K562 (cell line): Measurements from ENCODE around the gene TP73. TPM values are rescaled to one million over a fixed set of nuclear protein-coding genes. Genes with fewer than 3 reads are reported as not detected.

Experiments used
- ATAC-seq: fragments of 200-7000 bp; cut with Tn5 transposase; 3 replicates; pipeline ENCODE4 v1.9.1; 2020; ENCODE audit warnings: moderate library complexity
- BruUV-seq: library from RNA; stranded (reverse); fragments of 400-500 nt; replicated peaks from 2 replicates; lab custom pipeline; 2021; lab: Mats Ljungman, UMichigan
- CTCF ChIA-PET: fragments of 300-600 bp; formaldehyde crosslinking; extraction: SDS; loops from one replicate; lab custom pipeline; 2021; ENCODE audit warnings: low intra/inter-chr PET ratio; lab: Yijun Ruan, JAX
- POLR2A ChIA-PET: fragments of 300-600, 350-650 bp; sonication (Branson Sonifier 250); formaldehyde crosslinking; extraction: SDS; loops from one replicate; lab custom pipeline; 2021; ENCODE audit warnings: antibody characterized with exemption, inconsistent platforms; lab: Yijun Ruan, JAX
- DNase-seq, 4 experiments: peaks; one replicate each; pipeline versions ENCODE4 v3.0.0 to v3.0.0-alpha.2; 2011 to 2018; ENCODE audit warnings: low spot score in 3 of 4, mixed read lengths in 3 of 4; ENCODE audit errors: extremely low read depth in 1 of 4
- FAIRE-seq: peaks from 2 replicates; lab custom pipeline; 2011; peaks lifted over from hg19 to GRCh38; lab: Jason Lieb, UNC
- H2AFZ ChIP-seq: 2 replicates; pipeline ENCODE4 v1.6.0; 2011; ENCODE audit warnings: low read depth, low read length, control low read depth, inconsistent platforms
- H3K27ac ChIP-seq: fragments of 200-600 bp; 3 replicates; pipeline ENCODE4 v1.8.0; 2011; ENCODE audit warnings: low read depth, mild to moderate bottlenecking, control low read depth, inconsistent platforms, low read length, moderate library complexity, mixed read lengths; ENCODE audit errors: extremely low read depth
- H3K27me3 ChIP-seq, 2 experiments: fragments of 300-600 bp in 1 of 2; 2 replicates in 1 of 2; 3 replicates in 1 of 2; pipeline versions ENCODE4 v1.6.0 to v1.8.0; 2011; ENCODE audit warnings: inconsistent platforms in 2 of 2, low read length in 2 of 2, mild to moderate bottlenecking in 1 of 2, mixed read lengths in 1 of 2, moderate library complexity in 1 of 2; ENCODE audit not compliant: control insufficient read depth in 2 of 2, insufficient read depth in 2 of 2
- H3K36me3 ChIP-seq: fragments of 300-600 bp; 3 replicates; pipeline ENCODE4 v1.8.0; 2011; ENCODE audit warnings: mild to moderate bottlenecking, low read length, inconsistent platforms; ENCODE audit not compliant: control insufficient read depth, insufficient read depth
- H3K4me1 ChIP-seq, 2 experiments: fragments of 200-600 bp in 1 of 2; replicated peaks in 1 of 2; 2 replicates in 1 of 2; 3 replicates in 1 of 2; pipeline versions ENCODE4 v1.5.1 to v1.8.0; 2011; ENCODE audit warnings: inconsistent platforms in 2 of 2, low read length in 2 of 2, mild to moderate bottlenecking in 1 of 2, mixed read lengths in 1 of 2, moderate library complexity in 1 of 2; ENCODE audit not compliant: control insufficient read depth in 2 of 2, insufficient read depth in 2 of 2
- H3K4me2 ChIP-seq: 2 replicates; pipeline ENCODE4 v1.6.1; 2011; ENCODE audit warnings: low read length, control low read depth, inconsistent platforms, mixed read lengths; ENCODE audit not compliant: insufficient read depth
- H3K4me3 ChIP-seq: fragments of 200-600 bp; sonication (generic), shearing (Covaris generic); 2 replicates; pipeline ENCODE4 v1.5.1; 2016; ENCODE audit warnings: control low read depth, inconsistent platforms
- H3K79me2 ChIP-seq: fragments of 200-600 bp; 3 replicates; pipeline ENCODE4 v1.8.0; 2011; ENCODE audit warnings: low read length, inconsistent platforms; ENCODE audit not compliant: control insufficient read depth, insufficient read depth
- H3K9ac ChIP-seq, 2 experiments: 2 replicates each; pipeline versions ENCODE4 v1.6.0 to v1.6.1; 2011; ENCODE audit warnings: low read depth in 2 of 2, low read length in 2 of 2, control low read depth in 1 of 2, inconsistent platforms in 1 of 2, mild to moderate bottlenecking in 1 of 2, mixed read lengths in 1 of 2; ENCODE audit not compliant: insufficient read depth in 1 of 2
- H3K9me1 ChIP-seq: one replicate; pipeline ENCODE4 v1.6.0; 2011; ENCODE audit warnings: inconsistent platforms, mild to moderate bottlenecking, low read length, moderate library complexity; ENCODE audit not compliant: control insufficient read depth, insufficient read depth
- H3K9me3 ChIP-seq: replicated peaks from 2 replicates; pipeline ENCODE4 v1.5.1; 2011; ENCODE audit warnings: low read depth, low read length, inconsistent platforms; ENCODE audit not compliant: control insufficient read depth, insufficient read depth
- H4K20me1 ChIP-seq: replicated peaks from 2 replicates; pipeline ENCODE4 v1.6.1; 2011; ENCODE audit warnings: low read length, inconsistent platforms, mixed read lengths; ENCODE audit not compliant: control insufficient read depth, insufficient read depth
- ARHGAP35 ChIP-seq: fragments of 450-650 bp; IDR thresholded peaks from 2 replicates; pipeline ENCODE4 v1.6.1; 2018; ENCODE audit not compliant: partially characterized antibody
- ARID2 ChIP-seq: fragments of 450-650 bp; IDR thresholded peaks from 2 replicates; pipeline ENCODE4 v1.6.1; 2017; ENCODE audit warnings: antibody characterized with exemption, mild to moderate bottlenecking
- CTCF ChIP-seq, 3 experiments: IDR thresholded peaks in 2 of 3; conservative IDR thresholded peaks in 1 of 3; 2 replicates each; pipeline ENCODE4 v1.5.1; 2011 to 2012; ENCODE audit warnings: low read length in 3 of 3, mild to moderate bottlenecking in 3 of 3, control low read depth in 2 of 3, improper control_type of control experiment in 1 of 3, inconsistent platforms in 1 of 3, low read depth in 1 of 3, mixed read lengths in 1 of 3, moderate library complexity in 1 of 3; ENCODE audit not compliant: insufficient read depth in 2 of 3
- LARP7 ChIP-seq: fragments of 450-650 bp; IDR thresholded peaks from 2 replicates; pipeline ENCODE4 v1.6.1; 2016
- NCOR1 ChIP-seq: fragments of 450-650 bp; IDR thresholded peaks from 2 replicates; pipeline ENCODE4 v1.6.1; 2016; ENCODE audit warnings: mild to moderate bottlenecking, moderate library complexity
- NUFIP1 ChIP-seq: fragments of 450-650 bp; IDR thresholded peaks from 2 replicates; pipeline ENCODE4 v1.6.1; 2018; ENCODE audit not compliant: partially characterized antibody
- SMARCA5 ChIP-seq: fragments of 450-650 bp; IDR thresholded peaks from 2 replicates; pipeline ENCODE4 v1.6.1; 2016
- SRSF7 ChIP-seq: fragments of 200-400 bp; formaldehyde crosslinking; optimal IDR thresholded peaks from 2 replicates; pipeline ENCODE3; 2017; ENCODE audit warnings: mild to moderate bottlenecking, low read depth, low read length
- THRB ChIP-seq: fragments of 450-650 bp; formaldehyde crosslinking; conservative IDR thresholded peaks from 2 replicates; pipeline ENCODE4 v1.4.0; 2022; ENCODE audit warnings: mild to moderate bottlenecking, missing genetic modification characterization
- TRIM25 ChIP-seq: fragments of 450-650 bp; IDR thresholded peaks from 2 replicates; pipeline ENCODE4 v1.7.0; 2016; ENCODE audit warnings: borderline replicate concordance
- TSC22D4 ChIP-seq: fragments of 450-650 bp; IDR thresholded peaks from 2 replicates; pipeline ENCODE4 v1.6.1; 2016; ENCODE audit warnings: missing genetic modification characterization, missing biosample characterization, control low read depth
- ZBTB2 ChIP-seq: fragments of 450-650 bp; IDR thresholded peaks from 2 replicates; pipeline ENCODE4 v1.6.1; 2016; ENCODE audit warnings: antibody characterized with exemption
- ZBTB43 ChIP-seq: sonication (generic); formaldehyde crosslinking; IDR thresholded peaks from 2 replicates; pipeline ENCODE4 v1.8.0; 2023; ENCODE audit warnings: mild to moderate bottlenecking, missing genetic modification reagents
- ZNF23 ChIP-seq: fragments of 250-450 bp; sonication (Bioruptor Pico); IDR thresholded peaks from 2 replicates; pipeline ENCODE4 v1.4.0; 2020; ENCODE audit warnings: mild to moderate bottlenecking
- WGBS: fragments of 100-300 bp; shearing (Covaris generic); methylation state at CpG from one replicate; pipeline ENCODE4 v1.1.6; 2016; ENCODE audit warnings: low coverage, mixed read lengths; ENCODE audit not compliant: insufficient coverage; ENCODE audit errors: missing lambda C conversion rate; 5-methylcytosine and 5-hydroxymethylcytosine counted together
- in situ Hi-C: fragments of 300-500 bp; cut with MboI; formaldehyde crosslinking; loops from 4 replicates; pipeline ENCODE4 v1.15.0; 2018; ENCODE audit warnings: inconsistent platforms, mixed read lengths
- intact Hi-C: fragments of 100-400 bp; cut with micrococcal nuclease; formaldehyde crosslinking; loops from 2 replicates; pipeline ENCODE4 v1.14.2; 2022
- polyA plus RNA-seq, 8 experiments: library from polyadenylated mRNA; depleted of rRNA in 4 of 8; stranded (reverse) in 5 of 8; unstranded in 3 of 8; fragments of >200 nt; fragmentation: Nextera tagmentation in 2 of 8; fragmentation: Illumina TruSeq in 1 of 8; extraction: Ambion mirVana in 2 of 8; extraction: Trizol in 1 of 8; gene quantifications; 2 replicates each; pipeline versions ENCODE4 v1.2.1 to v1.2.3, GENCODE V29; 2011 to 2014; ENCODE audit warnings: inconsistent platforms in 1 of 8, missing spikeins in 1 of 8
- total RNA-seq, 7 experiments: library from RNA; depleted of rRNA in 6 of 7; stranded (reverse); fragments of >200 nt in 6 of 7; fragmentation: Illumina TruSeq in 2 of 7; extraction: Trizol in 2 of 7; gene quantifications; 2 replicates each; pipeline versions ENCODE4 v1.2.1 to v1.2.3, GENCODE V29; 2011 to 2021; ENCODE audit warnings: low replicate concordance in 1 of 7

TP73 gene
- total and polyA plus RNA-seq, 9 of the 15 experiments (the other 6 are each of a cell fraction or from before 2014, with no cell fraction given), result 0.07 to 1.6 (median 0.40) TPM; not detected in 2

- Histone ChIP-seq H3K79me2 (no peaks in the 10 kb centered on the region), H3K4me1 (peaks cover 6 to 32% of the 10 kb centered on the region in 2 experiments; a peak in 2 of 5 replicates), H3K36me3 (no peaks in the 10 kb centered on the region), H3K9me1 (no peaks in the 10 kb centered on the region), H2AFZ (no peak overlapping the region), H4K20me1 (peaks cover 16% of the 10 kb centered on the region), H3K9ac (no peak overlapping the region), H3K27me3 (peaks cover 9 to 71% of the 10 kb centered on the region in 2 experiments; a peak in 4 of 5 replicates), H3K4me2 (no peak overlapping the region), H3K9me3 (no peaks in the 10 kb centered on the region), H3K27ac (no peak overlapping the region), H3K4me3 (no peak overlapping the region)
- ChIA-PET POLR2A (interaction anchor here (1.0 kb wide), 1 partner anchor 15 kb away, joined by 5 read pairs; no protein-coding TSS in a partner anchor), CTCF (no interaction called here)
- 64% methylated on average over 7 of the region's 7 CpGs for WGBS
- ATAC-seq, result no peak
- FAIRE-seq, result no peak
- BruUV-seq, result no TSS peak
- in situ Hi-C loops, result no loop called here
- no peak for DNase-seq
- intact Hi-C loops, result no loop called here
- peak; percentile 98 for TF ChIP-seq ZBTB43 (CRISPR knock-in tag)
- peak; percentile 90; the same call in 1 of the 2 replicates for TF ChIP-seq LARP7
- peak; percentile 24 for TF ChIP-seq NUFIP1
- TF ChIP-seq THRB (CRISPR knock-in tag), result peak; percentile 95
- no peak for TF ChIP-seq ZNF23
- peak; percentile 21; the same call in 1 of the 2 replicates for TF ChIP-seq TSC22D4 (tag)
- TF ChIP-seq SMARCA5, result peak; percentile 89
- peak; percentile 72; the same call in 1 of the 2 replicates for TF ChIP-seq TRIM25
- TF ChIP-seq CTCF (IDR thresholded peaks at IDR 0.05 in 2 of 3, conservative IDR thresholded peaks at IDR 0.05 in 1 of 3; ENCODE audit: insufficient read depth in 2 of 3, low read depth in 1 of 3, low read length in 3 of 3), result no peak
- TF ChIP-seq ARHGAP35, result peak; percentile 47
- no peak for TF ChIP-seq SRSF7
- 0 out of 2 replicates have a peak, but pooled peaks have one; percentile 37 for TF ChIP-seq ARID2
- TF ChIP-seq NCOR1, result no peak
- TF ChIP-seq ZBTB2, result peak; percentile 38; the same call in 1 of the 2 replicates
These were observed 47.1 kb upstream of the TP73 start for GRCh38 chr1:3604997-3605823.
